Glutamatergic neuron (in vitro differentiated cells): Measurements from ENCODE around the gene SHF. TPM values are rescaled to one million over a fixed set of nuclear protein-coding genes. Genes with fewer than 3 reads are reported as not detected.

ENCODE experiments used
- DNase-seq: peaks from one replicate; pipeline ENCODE4 v3.0.0; 2022
- H3K27ac Mint-ChIP-seq: one replicate; pipeline ENCODE4 v1.8.0; 2020; ENCODE audit warnings: mild to moderate bottlenecking, mixed read lengths, inconsistent platforms; ENCODE audit not compliant: unreplicated experiment
- H3K27me3 Mint-ChIP-seq: one replicate; pipeline ENCODE4 v1.8.0; 2020; ENCODE audit warnings: mild to moderate bottlenecking, moderate library complexity, mixed read lengths, inconsistent platforms; ENCODE audit not compliant: unreplicated experiment
- H3K36me3 Mint-ChIP-seq: one replicate; pipeline ENCODE4 v1.8.0; 2020; ENCODE audit warnings: mild to moderate bottlenecking, mixed read lengths, inconsistent platforms; ENCODE audit not compliant: unreplicated experiment
- H3K4me1 Mint-ChIP-seq: one replicate; pipeline ENCODE4 v1.8.0; 2020; ENCODE audit warnings: mild to moderate bottlenecking, low read depth, mixed read lengths, inconsistent platforms; ENCODE audit not compliant: unreplicated experiment
- H3K4me3 Mint-ChIP-seq: one replicate; pipeline ENCODE4 v1.8.0; 2020; ENCODE audit warnings: mild to moderate bottlenecking, mixed read lengths, inconsistent platforms; ENCODE audit not compliant: unreplicated experiment
- H3K9me3 Mint-ChIP-seq: one replicate; pipeline ENCODE4 v1.8.0; 2020; ENCODE audit warnings: mild to moderate bottlenecking, moderate library complexity, mixed read lengths, inconsistent platforms; ENCODE audit not compliant: unreplicated experiment
- total RNA-seq: library from RNA; stranded (reverse); fragmentation: NEBNext Ultra II Directional; extraction: Animal tissue kit (Norgen Biotek cat#: 25700); gene quantifications from one replicate; pipeline ENCODE4 v1.2.1, GENCODE V29; 2021; ENCODE audit not compliant: unreplicated experiment
- TF ChIP-seq, protein P1 (sequence below): fragments of 200-600 bp; sonication (generic); IDR thresholded peaks from one replicate; pipeline ENCODE4 v1.5.0; 2021; ENCODE audit not compliant: partially characterized antibody, unreplicated experiment

Gene SHF
- total RNA-seq, 1 donor from 2014 or later: 309 TPM

DNA sequence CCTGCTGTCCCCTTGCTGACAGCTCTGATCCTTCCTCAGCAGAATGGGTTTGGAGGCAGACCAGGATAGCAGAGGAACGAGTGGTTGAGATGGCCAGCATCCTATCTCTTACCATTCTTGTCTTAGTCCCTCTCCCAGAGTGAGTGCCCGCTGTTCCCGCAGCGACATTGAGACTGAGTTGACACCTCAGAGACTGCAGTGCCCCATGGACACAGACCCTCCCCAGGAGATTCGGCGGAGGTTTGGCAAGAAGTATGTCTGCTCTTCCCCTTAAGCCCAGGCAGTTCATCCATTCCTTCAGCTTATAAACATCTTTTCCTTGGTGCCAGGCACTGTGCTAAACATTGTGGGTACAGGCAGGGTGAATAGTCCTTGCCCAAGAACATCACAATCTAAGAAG, 36.8 kb downstream of the SHF start:
- Mint-ChIP-seq H3K27me3 (peaks cover 13% of the 10 kb centered on the region), H3K4me3 (no peak overlapping the region)

DNA sequence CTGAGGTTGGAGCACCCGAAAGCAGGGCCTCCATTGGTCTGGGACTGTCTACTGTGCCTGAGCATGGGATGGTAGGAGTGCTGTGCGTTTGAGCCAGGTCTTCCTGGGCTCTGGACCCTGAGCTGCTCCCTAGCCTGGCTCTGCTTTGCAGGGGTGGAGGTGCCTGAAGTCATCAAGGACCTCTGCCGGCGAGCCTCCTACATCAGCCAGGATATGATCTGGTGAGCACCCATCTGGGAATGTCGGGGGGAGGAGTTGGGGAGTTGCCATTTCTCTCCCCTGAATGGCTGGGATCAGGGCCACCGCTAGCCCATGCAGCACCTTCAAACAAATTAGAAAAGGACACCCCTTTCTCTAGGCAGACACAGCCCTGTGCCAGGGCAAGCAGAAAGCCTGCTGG, 37.3 kb downstream of the SHF start:
- Mint-ChIP-seq H3K9me3 (peaks cover 5% of the 10 kb centered on the region), H3K36me3 (peaks cover 6% of the 10 kb centered on the region), H3K27me3 (peaks cover 11% of the 10 kb centered on the region), H3K27ac (no peak overlapping the region), H3K4me3 (no peak overlapping the region), H3K4me1 (no peaks in the 10 kb centered on the region)
- no peak for DNase-seq
- TF ChIP-seq, protein P1, sequence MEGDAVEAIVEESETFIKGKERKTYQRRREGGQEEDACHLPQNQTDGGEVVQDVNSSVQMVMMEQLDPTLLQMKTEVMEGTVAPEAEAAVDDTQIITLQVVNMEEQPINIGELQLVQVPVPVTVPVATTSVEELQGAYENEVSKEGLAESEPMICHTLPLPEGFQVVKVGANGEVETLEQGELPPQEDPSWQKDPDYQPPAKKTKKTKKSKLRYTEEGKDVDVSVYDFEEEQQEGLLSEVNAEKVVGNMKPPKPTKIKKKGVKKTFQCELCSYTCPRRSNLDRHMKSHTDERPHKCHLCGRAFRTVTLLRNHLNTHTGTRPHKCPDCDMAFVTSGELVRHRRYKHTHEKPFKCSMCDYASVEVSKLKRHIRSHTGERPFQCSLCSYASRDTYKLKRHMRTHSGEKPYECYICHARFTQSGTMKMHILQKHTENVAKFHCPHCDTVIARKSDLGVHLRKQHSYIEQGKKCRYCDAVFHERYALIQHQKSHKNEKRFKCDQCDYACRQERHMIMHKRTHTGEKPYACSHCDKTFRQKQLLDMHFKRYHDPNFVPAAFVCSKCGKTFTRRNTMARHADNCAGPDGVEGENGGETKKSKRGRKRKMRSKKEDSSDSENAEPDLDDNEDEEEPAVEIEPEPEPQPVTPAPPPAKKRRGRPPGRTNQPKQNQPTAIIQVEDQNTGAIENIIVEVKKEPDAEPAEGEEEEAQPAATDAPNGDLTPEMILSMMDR: no peak

More for the DNA sequence above, 36.8 kb downstream of the SHF start:
- DNase-seq: no peak
- H3K36me3 Mint-ChIP-seq: peaks cover 6% of the 10 kb centered on the region
- H3K9me3 Mint-ChIP-seq: peaks cover 9% of the 10 kb centered on the region
- no peaks in the 10 kb centered on the region for H3K4me1 Mint-ChIP-seq
- H3K27ac Mint-ChIP-seq: no peak overlapping the region
- TF ChIP-seq, protein P1: no peak

DNA sequence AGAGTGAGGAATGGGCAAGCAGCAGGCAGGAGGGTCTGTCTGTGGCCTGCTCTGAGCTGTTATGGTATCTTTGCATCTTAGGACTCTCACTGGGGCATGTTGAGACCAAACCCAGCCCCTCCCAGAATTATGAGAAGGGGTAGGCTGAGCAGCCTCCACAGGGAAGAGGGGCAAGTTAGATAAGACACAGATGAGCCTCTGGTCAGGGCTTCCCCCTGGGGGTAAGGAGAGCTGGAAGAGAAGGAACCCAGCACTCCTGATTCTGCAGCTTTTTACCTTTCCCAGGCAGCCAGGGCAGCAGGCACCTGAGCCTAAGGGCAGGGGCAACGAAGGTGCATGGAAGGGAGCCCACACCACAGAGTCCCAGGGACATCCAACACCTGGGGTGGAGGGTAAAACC, 38.7 kb downstream of the SHF start:
- Mint-ChIP-seq H3K4me3 (no peak overlapping the region), H3K36me3 (peaks cover 6% of the 10 kb centered on the region), H3K27me3 (peaks cover 13% of the 10 kb centered on the region), H3K9me3 (peaks cover 3% of the 10 kb centered on the region), H3K27ac (no peak overlapping the region), H3K4me1 (no peaks in the 10 kb centered on the region)
- TF ChIP-seq, protein P1: no peak
- no peak for DNase-seq

DNA sequence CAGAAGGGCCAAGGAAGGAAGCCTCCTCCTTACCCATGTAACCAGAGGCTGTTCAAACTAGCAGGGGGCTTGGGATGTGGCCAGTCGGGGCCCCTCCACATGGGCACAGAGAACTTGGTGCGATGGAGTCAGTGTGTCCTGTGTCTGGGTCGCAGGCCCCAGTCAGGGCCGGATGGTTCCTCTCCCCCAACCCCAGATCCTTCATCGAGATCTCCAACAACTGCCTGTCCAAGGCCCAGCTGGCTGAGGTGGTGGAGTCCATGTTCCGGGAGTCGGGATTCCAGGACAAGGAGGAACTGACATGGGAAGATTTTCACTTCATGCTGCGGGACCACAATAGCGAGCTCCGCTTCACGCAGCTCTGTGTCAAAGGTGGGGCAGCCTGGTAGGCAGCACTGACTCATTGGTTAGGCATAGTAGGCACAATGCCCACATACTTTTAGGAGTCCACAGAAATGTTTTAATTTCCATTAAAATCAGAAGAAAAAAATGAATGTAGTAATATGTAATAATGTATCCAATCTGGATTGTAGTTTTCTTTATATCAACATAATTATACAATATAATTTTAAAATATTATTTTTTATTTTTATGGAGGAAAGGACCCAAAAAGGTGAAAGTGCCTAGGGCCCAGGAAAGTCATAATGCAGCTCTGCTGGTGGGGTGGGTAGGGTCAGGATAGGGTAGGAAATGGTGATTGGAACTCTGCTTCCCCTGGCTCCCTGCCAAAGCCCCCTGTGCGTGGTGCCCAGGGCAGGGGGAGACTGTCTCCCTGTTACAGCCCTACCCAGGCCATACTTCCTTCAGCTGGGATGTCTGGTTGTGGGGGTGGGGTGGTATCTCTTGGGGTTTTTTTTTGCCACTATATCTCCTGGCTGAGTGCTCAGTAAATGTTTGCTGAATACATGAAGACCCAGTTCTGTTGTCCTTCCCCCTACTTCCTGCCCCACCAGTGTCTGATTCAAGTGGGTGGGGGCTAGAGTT, 39.4 kb downstream of the SHF start:
- H3K27me3 Mint-ChIP-seq: peaks cover 13% of the 10 kb centered on the region
- peaks cover 6% of the 10 kb centered on the region for H3K36me3 Mint-ChIP-seq
- DNase-seq: no peak
- no peak overlapping the region for H3K27ac Mint-ChIP-seq
- peaks cover 3% of the 10 kb centered on the region for H3K9me3 Mint-ChIP-seq
- TF ChIP-seq, protein P1: no peak
- no peak overlapping the region for H3K4me3 Mint-ChIP-seq
- no peaks in the 10 kb centered on the region for H3K4me1 Mint-ChIP-seq

DNA sequence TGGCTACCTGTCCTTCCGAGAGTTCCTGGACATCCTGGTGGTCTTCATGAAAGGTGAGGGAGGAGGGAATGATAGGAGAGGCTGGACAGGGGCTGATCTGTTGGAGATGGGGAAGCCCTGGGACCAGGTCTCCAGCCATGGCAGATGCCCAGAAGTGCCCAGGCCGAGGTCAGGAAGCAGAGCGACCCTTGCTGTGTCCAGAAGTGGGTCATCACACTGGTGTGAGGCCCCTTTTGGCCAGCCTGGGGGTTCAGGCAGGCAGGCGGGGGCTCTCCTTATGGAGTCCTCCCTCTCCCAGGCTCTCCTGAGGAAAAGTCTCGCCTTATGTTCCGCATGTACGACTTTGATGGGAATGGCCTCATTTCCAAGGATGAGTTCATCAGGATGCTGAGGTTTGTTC, 40.2 kb downstream of the SHF start:
- TF ChIP-seq, protein P1: no peak
- no peaks in the 10 kb centered on the region for H3K4me1 Mint-ChIP-seq
- H3K9me3 Mint-ChIP-seq: peaks cover 3% of the 10 kb centered on the region
- no peak overlapping the region for H3K27ac Mint-ChIP-seq
- H3K4me3 Mint-ChIP-seq: no peak overlapping the region
- no peak for DNase-seq
- peaks cover 5% of the 10 kb centered on the region for H3K36me3 Mint-ChIP-seq
- H3K27me3 Mint-ChIP-seq: peaks cover 11% of the 10 kb centered on the region
